ENCODE data around the gene ABLIM3.

Gene ABLIM3

GRCh38 chr5:149110406-149110805 lies 30.9 kb upstream of the ABLIM3 start:
- in situ Hi-C loops (cut with HindIII; ENCODE audit: low sequenced_read_pairs), result loop anchor here (25.0 kb wide), 2 partner anchors 373 to 673 kb away; no protein-coding TSS in a partner anchor
- DNase-seq (ENCODE audit: low read depth), result no peak
- no peak overlapping the region for H3K4me3 ChIP-seq (ENCODE audit: low read depth, low read length)
- TF ChIP-seq CTCF (IDR thresholded peaks at IDR 0.05; ENCODE audit: low read depth, low read length, missing control alignments), result no peak

- DNase-seq (ENCODE audit: low read depth), result no peak
- TF ChIP-seq CTCF (IDR thresholded peaks at IDR 0.05; ENCODE audit: low read depth, low read length, missing control alignments), result no peak
- no peak overlapping the region for H3K4me3 ChIP-seq (ENCODE audit: low read depth, low read length)
- in situ Hi-C loops (cut with HindIII; ENCODE audit: low sequenced_read_pairs), result loop anchor here (25.0 kb wide), 2 partner anchors 376 to 676 kb away; no protein-coding TSS in a partner anchor
Observed at GRCh38 chr5:149113669-149114068, 27.6 kb upstream of the ABLIM3 start.

DNA sequence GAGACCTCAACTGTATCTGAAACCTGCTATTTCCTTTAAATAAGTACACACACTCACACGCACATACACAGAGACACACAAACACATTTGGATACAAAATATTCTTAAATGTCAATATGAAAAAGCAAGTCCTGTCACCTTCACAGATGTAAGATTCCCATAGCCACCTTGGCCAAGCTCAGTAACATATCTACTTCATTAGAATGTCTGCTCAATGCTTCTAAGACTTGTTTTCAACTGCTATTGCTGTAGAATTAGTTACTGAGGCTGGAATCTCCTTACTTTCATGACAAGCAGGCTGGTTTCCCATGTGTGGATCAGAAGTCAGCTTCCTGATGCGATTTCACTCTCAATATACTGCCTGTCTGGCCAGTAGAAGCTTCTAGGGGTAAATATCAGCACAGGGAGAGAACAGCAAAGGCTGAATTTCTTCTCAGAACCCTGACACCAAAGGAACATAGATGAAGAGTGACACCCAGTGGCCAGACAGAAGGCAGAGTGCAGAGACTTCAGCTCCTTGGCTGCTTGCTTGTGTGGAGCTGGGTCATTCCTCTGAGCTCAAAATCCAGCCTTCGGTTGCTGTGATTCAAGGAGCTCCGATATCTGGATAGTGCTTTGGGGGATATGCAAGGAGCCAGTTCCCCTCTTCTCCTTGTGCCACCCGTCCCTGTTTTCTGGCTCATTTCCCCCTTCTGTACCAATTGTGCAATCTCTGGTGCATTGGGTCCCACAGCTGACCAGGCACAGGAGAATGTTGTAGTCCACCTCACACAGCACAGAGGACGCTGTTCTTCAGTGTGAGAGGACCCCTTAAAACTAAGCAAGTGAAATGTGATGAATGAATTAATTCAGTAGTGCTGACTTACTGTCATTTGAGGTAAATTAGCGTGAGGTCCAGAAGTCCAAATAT lies 26.6 kb upstream of the ABLIM3 start:
- peak; percentile 73 for DNase-seq (ENCODE audit: low read depth)
- in situ Hi-C loops (cut with HindIII; ENCODE audit: low sequenced_read_pairs), result loop anchor here (25.0 kb wide), 2 partner anchors 377 to 677 kb away; no protein-coding TSS in a partner anchor
- H3K4me3 ChIP-seq (ENCODE audit: low read depth, low read length), result no peak overlapping the region
- peak; percentile 86 for TF ChIP-seq CTCF (IDR thresholded peaks at IDR 0.05; ENCODE audit: low read depth, low read length, missing control alignments)

- in situ Hi-C loops (cut with HindIII; ENCODE audit: low sequenced_read_pairs), result loop anchor here (25.0 kb wide), 2 partner anchors 381 to 681 kb away; no protein-coding TSS in a partner anchor
- DNase-seq (ENCODE audit: low read depth), result no peak
- no peak for TF ChIP-seq CTCF (IDR thresholded peaks at IDR 0.05; ENCODE audit: low read depth, low read length, missing control alignments)
- H3K4me3 ChIP-seq (ENCODE audit: low read depth, low read length), result no peak overlapping the region
Observed at GRCh38 chr5:149117970-149118369, 23.3 kb upstream of the ABLIM3 start.

DNA sequence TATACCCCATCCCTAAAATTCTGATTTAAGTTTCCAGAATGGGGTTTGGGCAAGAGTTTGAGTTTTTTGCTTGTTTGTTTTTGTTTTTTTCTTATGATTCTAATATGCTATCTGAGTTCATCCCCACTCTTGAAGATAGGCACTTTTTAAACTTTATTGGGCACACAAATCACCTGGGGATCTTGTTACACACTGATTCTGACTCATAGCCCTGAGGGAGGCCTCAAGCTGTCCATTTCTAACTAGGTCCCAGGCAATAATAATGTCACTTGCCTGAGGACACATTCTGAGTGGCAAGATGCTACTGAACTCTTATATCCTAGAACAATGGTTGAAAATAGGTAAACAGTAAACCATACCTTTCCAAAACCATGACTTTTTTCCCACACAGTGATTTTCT lies 22.8 kb upstream of the ABLIM3 start:
- DNase-seq (ENCODE audit: low read depth), result no peak
- H3K4me3 ChIP-seq (ENCODE audit: low read depth, low read length), result no peak overlapping the region
- no peak for TF ChIP-seq CTCF (IDR thresholded peaks at IDR 0.05; ENCODE audit: low read depth, low read length, missing control alignments)
- in situ Hi-C loops (cut with HindIII; ENCODE audit: low sequenced_read_pairs), result loop anchor here (25.0 kb wide), 2 partner anchors 381 to 681 kb away; no protein-coding TSS in a partner anchor

DNA sequence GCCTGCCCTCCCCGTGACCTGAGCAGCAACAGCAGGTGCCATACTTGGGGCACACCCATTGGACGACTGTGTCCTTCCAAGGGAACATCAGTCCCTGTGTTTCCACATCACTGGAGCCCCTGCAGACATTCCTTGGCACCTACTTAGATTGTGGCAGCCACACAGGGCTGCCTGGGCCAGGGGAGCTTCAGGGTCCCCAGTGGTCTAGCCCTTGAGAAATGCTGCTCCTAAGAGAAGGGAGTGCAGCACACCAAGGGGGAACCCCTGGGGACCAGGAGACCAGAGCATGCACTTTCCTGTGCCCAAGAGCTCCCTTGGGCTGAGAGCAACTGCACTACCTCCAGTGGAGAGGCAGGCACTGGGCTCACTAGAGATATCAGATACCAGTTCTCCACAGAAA lies 20.1 kb upstream of the ABLIM3 start:
- no peak overlapping the region for H3K4me3 ChIP-seq (ENCODE audit: low read depth, low read length)
- no peak for DNase-seq (ENCODE audit: low read depth)
- TF ChIP-seq CTCF (IDR thresholded peaks at IDR 0.05; ENCODE audit: low read depth, low read length, missing control alignments), result no peak
- in situ Hi-C loops (cut with HindIII; ENCODE audit: low sequenced_read_pairs), result loop anchor here (25.0 kb wide), 2 partner anchors 384 to 684 kb away; no protein-coding TSS in a partner anchor
